Activated naive CD4-positive, alpha-beta T cell treated with anti-CD3 and anti-CD28 coated beads for 36 hours (primary cell): Measurements from ENCODE around the gene MSMP. TPM values are rescaled to one million over a fixed set of nuclear protein-coding genes. Genes with fewer than 3 reads are reported as not detected.

ENCODE experiments used
- CTCF ChIA-PET: fragments of 350-600 bp; sonication (Branson Sonifier 250); formaldehyde crosslinking; loops from one replicate; lab custom pipeline; 2021; ENCODE audit warnings: antibody characterized with exemption; lab: Charles Lee
- DNase-seq: peaks from one replicate; pipeline ENCODE4 v3.0.0-alpha.2; 2020
- H3K27ac Mint-ChIP-seq: one replicate; pipeline ENCODE4 v1.8.0; 2021; ENCODE audit warnings: mild to moderate bottlenecking, mixed read lengths
- H3K27me3 Mint-ChIP-seq: one replicate; pipeline ENCODE4 v1.8.0; 2021; ENCODE audit warnings: low read depth, mixed read lengths
- H3K36me3 Mint-ChIP-seq: one replicate; pipeline ENCODE4 v1.8.0; 2021; ENCODE audit warnings: low read depth, mixed read lengths
- H3K4me1 Mint-ChIP-seq: one replicate; pipeline ENCODE4 v1.8.0; 2021; ENCODE audit warnings: low read depth, mixed read lengths
- H3K4me3 Mint-ChIP-seq: one replicate; pipeline ENCODE4 v1.8.0; 2021; ENCODE audit warnings: mild to moderate bottlenecking, moderate library complexity, mixed read lengths
- H3K9me3 Mint-ChIP-seq: one replicate; pipeline ENCODE4 v1.8.0; 2021; ENCODE audit warnings: mixed read lengths
- intact Hi-C: fragments of 100-400 bp; cut with micrococcal nuclease; formaldehyde crosslinking; loops from one replicate; pipeline ENCODE4 v1.15.1; 2023
- total RNA-seq, 2 experiments: library from RNA; stranded (reverse); gene quantifications; one replicate each; pipeline ENCODE4 v1.2.3, GENCODE V29; 2021

Gene MSMP
- total RNA-seq, 2 experiments from 2014 or later = 0.45 TPM; not detected in 1

DNA sequence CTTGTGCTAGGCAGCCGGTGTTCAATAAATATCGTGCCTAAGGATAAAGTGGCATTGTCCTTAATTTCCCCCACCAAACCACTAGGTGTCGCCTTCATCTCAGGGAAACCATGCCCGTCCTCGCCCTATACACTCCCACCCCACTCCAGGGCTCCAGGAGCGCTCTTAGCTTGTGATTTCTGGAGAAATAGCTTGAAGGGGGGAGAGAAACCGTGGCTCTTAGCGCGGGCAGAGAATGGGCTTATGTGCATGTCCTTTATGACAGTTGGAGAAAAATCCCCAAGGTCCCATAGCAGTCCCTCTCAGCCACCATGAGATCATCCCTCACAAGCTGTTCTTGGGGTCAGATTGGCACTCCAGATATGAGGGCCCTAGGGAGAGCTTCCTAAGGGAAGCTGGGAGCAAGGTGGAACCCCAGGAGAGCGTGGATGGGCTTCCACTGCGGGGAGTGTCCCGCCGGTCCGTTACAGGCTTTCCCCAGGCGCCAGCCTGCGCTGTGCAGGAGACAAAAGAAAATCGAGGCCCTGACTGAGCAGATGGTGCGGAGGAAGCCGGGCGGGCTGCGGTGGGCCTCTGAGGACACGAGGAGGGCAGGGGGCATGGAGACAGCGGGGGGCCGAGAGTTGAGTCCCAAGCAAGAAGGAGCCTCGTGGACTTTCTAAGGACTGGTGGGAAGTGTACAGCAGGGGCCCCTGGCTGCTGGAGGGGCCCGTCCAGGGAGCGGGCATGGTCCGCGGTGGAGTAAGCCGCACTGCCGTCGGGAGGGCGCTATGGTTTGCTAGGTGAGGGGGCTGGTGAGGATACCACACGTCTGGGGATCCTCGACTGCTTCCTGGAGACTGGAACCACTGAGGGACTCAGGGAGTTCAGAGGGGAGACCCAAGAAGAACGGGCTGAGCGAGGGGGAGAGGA, 36.6 kb upstream of the MSMP start:
- DNase-seq = peak; percentile 69
- no peaks in the 10 kb centered on the region for H3K9me3 Mint-ChIP-seq
- no peak overlapping the region for H3K27ac Mint-ChIP-seq
- CTCF ChIA-PET = interaction anchor here (0.6 to 3.6 kb wide), 44 partner anchors 8 to 1959 kb away, joined by 3 to 33 read pairs (median 4); partner anchors contain the start of genes FAM221B, HINT2 and SPAG8
- peaks cover 11% of the 10 kb centered on the region for H3K36me3 Mint-ChIP-seq
- intact Hi-C loops = loop anchor here (1.0 to 5.0 kb wide), 4 partner anchors 22 to 232 kb away; partner anchors contain the start of gene SPAG8
- H3K4me3 Mint-ChIP-seq = no peak overlapping the region
- H3K27me3 Mint-ChIP-seq = no peaks in the 10 kb centered on the region
- no peaks in the 10 kb centered on the region for H3K4me1 Mint-ChIP-seq

DNA sequence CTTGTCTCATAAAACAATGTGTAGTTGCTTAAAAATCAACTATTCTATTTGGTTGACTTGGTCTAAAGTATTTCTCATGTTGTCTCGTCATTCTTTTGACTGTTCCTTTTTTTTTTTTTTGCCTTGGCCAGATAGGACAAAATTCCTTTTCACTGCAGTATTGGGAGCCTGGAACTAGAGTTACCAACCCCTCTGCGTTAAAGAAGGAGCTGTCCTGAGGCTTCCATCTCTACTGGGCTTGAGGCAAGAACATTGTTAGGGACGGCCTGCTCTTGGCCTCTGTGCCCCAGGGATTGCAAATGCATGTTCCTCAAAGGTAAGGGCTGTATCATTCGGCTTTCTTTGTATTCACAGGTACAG, 35.9 kb upstream of the MSMP start:
- Mint-ChIP-seq H3K4me1 (no peaks in the 10 kb centered on the region), H3K27me3 (no peaks in the 10 kb centered on the region), H3K9me3 (no peaks in the 10 kb centered on the region), H3K27ac (no peak overlapping the region), H3K36me3 (peaks cover 12% of the 10 kb centered on the region), H3K4me3 (no peak overlapping the region)
- CTCF ChIA-PET = interaction anchor here (0.7 to 3.6 kb wide), 35 partner anchors 9 to 1958 kb away, joined by 3 to 33 read pairs (median 5); partner anchors contain the start of genes FAM221B, HINT2 and SPAG8
- intact Hi-C loops = loop anchor here (1.0 to 5.0 kb wide), 4 partner anchors 23 to 232 kb away; partner anchors contain the start of gene SPAG8
- no peak for DNase-seq

DNA sequence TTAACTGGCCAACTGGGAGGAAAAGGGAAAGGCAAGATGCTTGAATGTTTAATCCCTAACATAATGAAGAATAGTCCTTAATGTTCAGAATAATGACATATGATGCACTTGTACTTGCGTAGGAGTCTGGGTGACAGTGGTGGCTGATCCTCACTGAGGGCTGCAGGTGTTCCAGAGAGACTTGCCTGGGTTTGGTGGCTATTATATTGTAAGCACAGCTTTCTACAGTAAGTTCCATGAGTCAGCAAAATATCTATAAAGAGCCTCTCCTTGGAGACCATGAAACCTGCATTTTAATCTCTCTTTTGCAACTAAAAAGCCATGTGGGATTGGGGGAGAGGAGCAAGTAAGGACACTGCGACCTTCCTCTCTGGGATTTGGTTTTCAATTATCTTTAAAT, 35.5 kb upstream of the MSMP start:
- intact Hi-C loops = no loop called here
- H3K4me3 Mint-ChIP-seq = no peak overlapping the region
- CTCF ChIA-PET = interaction anchor here (0.8 to 3.6 kb wide), 26 partner anchors 9 to 218 kb away, joined by 3 to 33 read pairs (median 6); partner anchors contain the start of genes FAM221B, HINT2 and SPAG8
- no peak overlapping the region for H3K27ac Mint-ChIP-seq
- no peaks in the 10 kb centered on the region for H3K9me3 Mint-ChIP-seq
- no peak for DNase-seq
- H3K4me1 Mint-ChIP-seq = no peaks in the 10 kb centered on the region
- no peaks in the 10 kb centered on the region for H3K27me3 Mint-ChIP-seq
- peaks cover 12% of the 10 kb centered on the region for H3K36me3 Mint-ChIP-seq

DNA sequence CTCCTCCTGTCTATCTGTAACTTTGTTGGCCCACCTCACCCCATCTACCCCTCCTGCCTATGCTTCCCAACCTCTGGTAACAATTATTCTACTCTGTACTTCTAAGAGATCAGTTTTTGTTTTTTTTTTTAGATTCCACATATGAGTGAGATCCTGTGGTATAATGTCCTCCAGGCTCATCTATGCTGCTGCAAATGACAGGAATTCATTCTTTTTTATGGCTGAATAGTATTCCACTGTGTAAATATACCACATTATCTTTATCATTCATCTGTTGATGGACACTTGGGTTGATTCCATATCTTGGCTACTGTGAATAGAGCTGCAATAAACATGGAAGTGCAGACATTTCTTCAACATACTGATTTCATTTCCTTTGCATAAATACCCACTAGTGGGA, 29.3 kb upstream of the MSMP start:
- no peaks in the 10 kb centered on the region for H3K4me1 Mint-ChIP-seq
- no peaks in the 10 kb centered on the region for H3K9me3 Mint-ChIP-seq
- no peaks in the 10 kb centered on the region for H3K27me3 Mint-ChIP-seq
- no peak overlapping the region for H3K27ac Mint-ChIP-seq
- no peak overlapping the region for H3K4me3 Mint-ChIP-seq
- DNase-seq = no peak
- intact Hi-C loops = no loop called here
- H3K36me3 Mint-ChIP-seq = peaks cover 28% of the 10 kb centered on the region
- CTCF ChIA-PET = interaction anchor here (0.6 to 1.4 kb wide), 3 partner anchors 24 to 49 kb away, joined by 3 to 4 read pairs (median 4); no protein-coding TSS in a partner anchor

DNA sequence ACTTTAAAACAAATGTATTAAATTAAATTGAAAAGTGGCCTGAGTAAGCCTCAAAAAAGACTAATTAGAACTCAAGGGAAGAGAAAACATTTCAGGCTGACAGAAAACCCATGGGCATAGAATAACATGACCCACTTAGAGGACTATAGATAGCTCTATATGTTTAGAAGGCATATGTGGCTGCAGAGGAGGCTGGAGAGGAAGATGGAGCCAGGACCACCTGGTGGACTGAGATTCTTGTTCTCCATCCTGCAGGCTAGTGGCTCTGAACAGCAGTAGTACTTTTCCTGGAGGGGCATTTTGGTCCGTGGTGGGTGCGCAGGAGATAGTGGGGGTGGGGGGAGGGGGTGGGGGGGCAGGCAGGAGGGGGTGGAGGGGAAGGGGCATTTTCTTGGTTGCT, 27.0 kb upstream of the MSMP start:
- Mint-ChIP-seq H3K27me3 (no peaks in the 10 kb centered on the region), H3K27ac (no peak overlapping the region), H3K9me3 (no peaks in the 10 kb centered on the region), H3K4me3 (no peak overlapping the region), H3K36me3 (peaks cover 21% of the 10 kb centered on the region), H3K4me1 (no peaks in the 10 kb centered on the region)
- no peak for DNase-seq
- intact Hi-C loops = no loop called here
- CTCF ChIA-PET = interaction anchor here (0.6 to 0.7 kb wide), 2 partner anchors 38 to 412 kb away, joined by 3 to 6 read pairs; no protein-coding TSS in a partner anchor

DNA sequence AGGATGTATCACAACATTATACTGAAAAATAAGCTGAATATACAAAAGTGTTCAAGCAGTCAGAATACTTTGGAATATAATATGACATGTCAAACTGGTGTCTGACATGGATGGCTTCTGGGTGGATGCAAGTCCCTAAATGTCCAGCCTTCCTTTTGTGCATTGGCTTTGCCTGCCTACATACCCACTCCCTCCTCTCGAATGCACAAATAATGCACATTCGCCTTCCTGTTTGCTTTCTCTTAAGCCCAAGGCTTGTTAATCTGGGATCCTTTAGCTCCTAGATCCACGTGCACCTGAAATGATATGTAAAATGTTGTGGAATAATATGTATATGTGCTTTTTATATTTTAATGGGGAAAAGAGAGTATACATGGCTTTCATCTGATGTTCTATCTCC, 24.4 kb upstream of the MSMP start:
- no peaks in the 10 kb centered on the region for H3K27me3 Mint-ChIP-seq
- H3K9me3 Mint-ChIP-seq = no peaks in the 10 kb centered on the region
- no peak for DNase-seq
- no peaks in the 10 kb centered on the region for H3K4me1 Mint-ChIP-seq
- peaks cover 10% of the 10 kb centered on the region for H3K36me3 Mint-ChIP-seq
- no peak overlapping the region for H3K4me3 Mint-ChIP-seq
- H3K27ac Mint-ChIP-seq = no peak overlapping the region
- intact Hi-C loops = no loop called here
- CTCF ChIA-PET = interaction anchor here (0.6 to 2.4 kb wide), 3 partner anchors 10 to 29 kb away, joined by 3 to 11 read pairs (median 3); partner anchors contain the start of genes GBA2 and RGP1

DNA sequence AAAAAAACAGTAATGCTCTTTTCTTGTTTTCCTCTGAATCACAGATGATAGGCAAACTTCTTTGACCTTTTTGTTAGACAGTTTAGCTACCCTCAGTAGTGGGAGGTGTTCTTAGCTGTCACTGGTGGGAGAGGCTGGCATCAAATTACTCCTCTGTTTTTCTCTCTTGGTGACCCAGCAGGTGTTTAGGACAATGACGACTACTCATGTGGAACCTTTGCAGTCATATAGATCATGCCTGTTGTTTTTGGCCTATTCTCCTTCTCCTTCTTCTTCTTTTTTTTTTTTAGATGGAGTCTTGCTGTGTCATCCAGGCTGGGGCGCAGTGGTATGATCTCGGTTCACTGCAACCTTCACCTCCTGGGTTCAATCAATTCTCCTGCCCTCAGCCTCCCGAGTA, 21.9 kb upstream of the MSMP start:
- no peaks in the 10 kb centered on the region for H3K9me3 Mint-ChIP-seq
- CTCF ChIA-PET = interaction anchor here (1.4 to 1.8 kb wide), 4 partner anchors 14 to 79 kb away, joined by 3 to 5 read pairs (median 4); no protein-coding TSS in a partner anchor
- H3K36me3 Mint-ChIP-seq = peaks cover 5% of the 10 kb centered on the region
- H3K4me1 Mint-ChIP-seq = no peaks in the 10 kb centered on the region
- intact Hi-C loops = no loop called here
- no peak for DNase-seq
- no peak overlapping the region for H3K4me3 Mint-ChIP-seq
- no peak overlapping the region for H3K27ac Mint-ChIP-seq
- H3K27me3 Mint-ChIP-seq = no peaks in the 10 kb centered on the region

DNA sequence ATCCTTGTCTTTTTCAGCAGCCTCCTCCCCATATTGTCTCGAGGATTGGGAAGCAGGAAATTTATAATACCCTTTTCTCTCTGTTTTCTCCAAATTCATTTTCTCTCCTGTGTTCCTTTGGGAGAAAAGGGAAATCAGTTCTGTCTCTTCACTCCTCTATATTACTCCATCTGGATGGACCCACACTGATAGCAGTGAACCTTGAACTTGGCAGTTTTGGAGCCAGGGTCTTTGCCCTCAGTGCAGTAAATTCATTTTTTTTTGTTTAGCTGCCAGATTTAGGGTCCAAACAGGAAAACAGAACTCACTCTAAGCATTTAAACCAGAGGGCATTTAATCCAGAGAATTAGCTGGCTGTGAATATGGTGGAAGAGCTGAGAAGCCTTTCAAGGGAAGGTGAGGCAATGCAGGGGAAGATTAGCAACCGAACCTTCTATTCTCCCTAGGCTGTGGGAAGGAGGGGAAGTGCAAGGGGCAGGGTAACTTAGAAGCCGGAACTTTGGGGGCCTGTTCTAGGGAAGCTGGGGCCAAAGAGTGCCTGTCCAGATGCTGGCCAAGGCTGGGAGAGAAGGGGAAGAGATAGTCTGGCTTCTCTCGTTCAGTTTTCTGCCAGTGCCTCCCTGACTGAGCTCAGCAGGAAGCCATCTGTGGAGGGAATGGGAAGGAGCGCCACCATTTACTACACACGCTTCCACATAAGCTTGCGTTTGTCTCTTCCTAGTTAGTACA, 21.0 kb upstream of the MSMP start:
- intact Hi-C loops = no loop called here
- Mint-ChIP-seq H3K27me3 (no peaks in the 10 kb centered on the region), H3K27ac (no peak overlapping the region), H3K9me3 (no peaks in the 10 kb centered on the region), H3K4me3 (no peak overlapping the region), H3K36me3 (peaks cover under 1% of the 10 kb centered on the region), H3K4me1 (no peaks in the 10 kb centered on the region)
- CTCF ChIA-PET = interaction anchor here (0.8 to 1.8 kb wide), 5 partner anchors 12 to 78 kb away, joined by 3 to 5 read pairs (median 4); no protein-coding TSS in a partner anchor
- no peak for DNase-seq

DNA sequence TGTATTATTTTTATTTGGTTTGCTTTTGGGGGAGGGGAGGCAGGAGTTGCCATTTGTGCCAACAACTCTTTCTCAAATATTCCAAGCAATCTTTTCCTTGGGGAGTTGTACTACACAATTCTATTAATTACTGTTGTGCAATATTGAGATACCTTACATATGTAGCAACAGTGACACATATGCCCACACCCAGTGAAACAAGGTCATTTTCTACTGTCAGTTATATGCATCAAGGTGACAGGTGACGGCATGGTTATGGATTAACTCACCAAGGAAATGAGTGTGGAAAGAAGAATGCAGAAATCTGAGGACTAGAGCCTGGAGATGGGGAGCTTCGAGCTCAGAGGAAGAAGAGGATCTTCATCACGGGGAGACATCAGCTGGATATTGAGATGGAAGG, 17.9 kb upstream of the MSMP start:
- no peaks in the 10 kb centered on the region for H3K27me3 Mint-ChIP-seq
- CTCF ChIA-PET = interaction anchor here (0.6 to 2.5 kb wide), 5 partner anchors 18 to 299 kb away, joined by 3 to 11 read pairs (median 3); no protein-coding TSS in a partner anchor
- DNase-seq = no peak
- H3K4me1 Mint-ChIP-seq = peaks cover 6% of the 10 kb centered on the region
- no peaks in the 10 kb centered on the region for H3K36me3 Mint-ChIP-seq
- no peaks in the 10 kb centered on the region for H3K9me3 Mint-ChIP-seq
- intact Hi-C loops = no loop called here
- no peak overlapping the region for H3K27ac Mint-ChIP-seq
- H3K4me3 Mint-ChIP-seq = no peak overlapping the region

DNA sequence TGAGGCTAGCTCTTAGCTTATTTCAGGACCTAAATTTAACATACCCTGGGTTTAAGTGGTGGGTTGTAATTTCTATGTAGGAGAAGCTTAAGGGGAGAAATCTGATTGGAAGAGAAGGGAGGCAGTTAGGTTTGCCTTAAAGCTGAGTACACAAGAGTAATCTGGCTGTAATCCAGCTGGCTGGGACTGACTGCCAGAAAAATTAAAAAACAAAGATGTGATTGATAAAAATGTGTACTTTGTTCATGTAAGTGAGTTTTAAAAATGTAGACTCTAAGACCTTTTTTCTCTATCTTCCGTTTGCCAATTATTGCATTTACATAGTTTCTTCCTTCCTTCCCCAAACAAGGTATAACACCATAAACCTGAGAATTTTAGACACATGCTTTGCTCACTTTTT, 17.5 kb upstream of the MSMP start:
- Mint-ChIP-seq H3K4me3 (no peak overlapping the region), H3K4me1 (peaks cover 6% of the 10 kb centered on the region), H3K36me3 (no peaks in the 10 kb centered on the region), H3K27ac (no peak overlapping the region), H3K27me3 (no peaks in the 10 kb centered on the region), H3K9me3 (no peaks in the 10 kb centered on the region)
- no peak for DNase-seq
- intact Hi-C loops = no loop called here
- CTCF ChIA-PET = interaction anchor here (0.6 to 2.5 kb wide), 5 partner anchors 16 to 923 kb away, joined by 3 to 11 read pairs (median 5); no protein-coding TSS in a partner anchor

DNA sequence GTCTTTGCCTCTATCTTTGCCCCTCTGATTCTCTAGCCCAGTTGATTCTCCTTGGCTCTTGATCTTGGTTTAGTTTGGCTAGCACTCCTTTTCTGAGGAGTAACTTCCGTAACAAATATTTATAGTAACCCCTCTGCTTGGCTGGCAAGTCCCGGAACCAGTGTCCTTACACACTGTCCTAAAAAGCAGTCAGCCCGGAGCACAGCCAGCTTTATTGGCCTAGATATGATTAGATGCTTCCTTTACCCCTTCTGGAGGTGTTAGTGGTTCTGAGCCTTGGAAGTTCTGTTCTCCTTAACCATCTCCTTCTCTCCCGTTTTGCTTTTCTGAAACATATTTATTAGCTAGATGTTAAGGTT, 17.0 kb upstream of the MSMP start:
- CTCF ChIA-PET = interaction anchor here (0.6 to 2.5 kb wide), 3 partner anchors 15 to 923 kb away, joined by 5 to 11 read pairs (median 5); no protein-coding TSS in a partner anchor
- intact Hi-C loops = no loop called here
- Mint-ChIP-seq H3K4me1 (peaks cover 10% of the 10 kb centered on the region), H3K4me3 (no peak overlapping the region), H3K9me3 (no peaks in the 10 kb centered on the region), H3K27me3 (no peaks in the 10 kb centered on the region), H3K27ac (no peak overlapping the region), H3K36me3 (no peaks in the 10 kb centered on the region)
- no peak for DNase-seq

DNA sequence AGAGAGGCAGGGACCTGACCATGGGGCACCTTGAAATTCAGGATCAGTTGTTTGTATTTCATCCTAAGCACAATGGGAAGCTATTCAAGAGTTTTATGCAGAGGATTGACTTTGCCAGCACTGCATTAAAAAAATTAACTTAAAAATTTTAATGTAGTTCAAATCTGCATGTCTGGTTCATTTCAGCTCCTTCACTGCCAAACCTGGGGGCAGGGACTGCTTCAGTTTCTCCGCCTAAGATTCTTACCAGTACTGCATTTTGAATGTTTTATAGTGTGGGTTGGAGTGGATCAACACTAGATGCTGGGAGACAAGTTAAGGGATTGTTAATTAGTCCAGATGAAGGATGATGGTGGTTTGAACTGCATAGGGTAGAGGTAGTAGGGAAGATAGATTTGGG, 15.7 kb upstream of the MSMP start:
- H3K36me3 Mint-ChIP-seq = no peaks in the 10 kb centered on the region
- no peak overlapping the region for H3K27ac Mint-ChIP-seq
- no peaks in the 10 kb centered on the region for H3K27me3 Mint-ChIP-seq
- CTCF ChIA-PET = interaction anchor here (0.7 kb wide), 1 partner anchor 247 kb away, joined by 3 read pairs; no protein-coding TSS in a partner anchor
- no peak for DNase-seq
- H3K4me1 Mint-ChIP-seq = peaks cover 11% of the 10 kb centered on the region
- intact Hi-C loops = no loop called here
- no peak overlapping the region for H3K4me3 Mint-ChIP-seq
- no peaks in the 10 kb centered on the region for H3K9me3 Mint-ChIP-seq
